Stimulated activated CD4-positive, alpha-beta T cell treated with anti-CD3 and anti-CD28 coated beads, Interleukin-2, amount 100 ng/mL, for 24 hours (primary cell): ENCODE results near the gene SGMS1.
A peak's percentile ranks its signal among the peaks of the same experiment; 100 is the strongest.
"Not testable (repeated sequence)": the region's sequence is repeated elsewhere in the genome, so short reads cannot be mapped to it uniquely, and the experiment has no call there.

ENCODE experiments used
- DNase-seq, 2 donors: peaks; one replicate each; pipeline ENCODE4 v3.0.0-alpha.2; 2020

Gene SGMS1

GRCh38 chr10:50554376-50554994 lies 69.3 kb downstream of the SGMS1 start:
- no peak for DNase-seq

DNA sequence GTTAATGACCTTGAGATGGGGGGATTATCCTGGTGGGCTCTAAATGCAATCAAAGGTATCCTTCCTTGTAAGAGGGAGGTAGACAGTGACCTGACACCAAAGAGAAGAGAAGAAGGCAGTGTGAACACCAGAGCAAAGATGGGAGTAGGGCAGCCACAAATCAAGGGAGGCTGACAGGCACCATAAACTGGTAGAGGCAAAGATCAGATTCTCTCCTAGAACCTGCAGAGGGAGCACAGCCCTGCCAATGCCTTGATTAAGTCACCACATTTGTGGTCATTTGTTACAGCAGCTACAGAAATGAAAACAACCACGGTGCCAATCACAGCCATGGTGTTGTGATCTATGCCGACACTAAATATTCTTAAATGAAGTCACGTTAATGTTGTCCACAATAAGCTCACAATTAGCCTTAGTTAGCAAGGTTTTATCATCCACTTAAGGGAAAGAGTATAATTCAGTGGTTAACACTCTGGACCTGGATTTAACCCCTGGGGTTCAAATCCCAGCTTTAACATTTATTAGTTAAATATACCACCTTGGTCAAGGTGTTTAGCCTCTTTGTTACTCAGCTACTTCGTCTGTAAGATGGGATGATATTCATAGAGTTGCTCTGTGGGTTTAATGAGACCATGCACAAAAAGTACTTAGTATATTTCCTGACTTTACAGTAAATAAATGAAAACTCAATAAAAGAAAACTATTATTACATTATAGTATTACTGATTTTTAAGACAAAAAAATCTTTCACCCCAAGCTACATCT lies 70.8 kb downstream of the SGMS1 start:
- no peak for DNase-seq

DNA sequence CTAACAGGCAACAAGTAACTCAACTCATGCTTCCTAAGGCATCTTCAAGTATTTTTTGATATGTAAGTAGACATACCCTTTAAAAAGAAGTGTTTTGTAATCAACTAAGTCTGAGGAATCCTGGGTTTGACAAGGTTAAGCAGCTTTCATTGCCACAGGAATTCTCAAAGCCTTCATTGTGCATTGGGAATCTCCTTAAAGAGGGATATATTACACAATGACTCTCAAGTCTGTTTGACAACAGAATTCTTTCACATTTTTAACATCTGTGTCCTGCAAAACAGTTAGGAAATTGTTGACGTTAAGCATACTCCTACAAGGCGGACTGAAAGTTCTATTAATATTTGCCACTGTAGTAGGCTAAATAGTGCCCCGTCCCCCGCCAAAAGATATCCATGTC lies 71.4 kb downstream of the SGMS1 start:
- no peak for DNase-seq

DNA sequence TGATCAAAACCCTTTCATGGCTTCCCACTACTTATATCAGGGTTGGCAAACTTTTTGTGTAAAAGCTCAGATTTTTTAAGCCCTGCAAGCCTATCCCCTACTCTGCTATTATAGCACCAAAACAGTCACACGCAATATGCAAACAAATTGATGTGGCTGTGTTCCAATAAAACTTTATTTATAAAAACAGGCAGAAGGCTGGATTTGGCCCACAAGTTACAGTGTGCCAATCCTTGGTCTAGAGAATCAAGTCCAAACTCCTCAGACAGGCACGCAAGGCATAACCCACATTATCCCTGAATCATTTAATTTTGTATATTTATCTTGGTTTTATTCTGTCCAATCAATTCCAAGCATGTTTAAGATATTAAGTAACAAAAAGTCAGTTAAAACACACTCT lies 71.9 kb downstream of the SGMS1 start:
- DNase-seq, result no peak

DNA sequence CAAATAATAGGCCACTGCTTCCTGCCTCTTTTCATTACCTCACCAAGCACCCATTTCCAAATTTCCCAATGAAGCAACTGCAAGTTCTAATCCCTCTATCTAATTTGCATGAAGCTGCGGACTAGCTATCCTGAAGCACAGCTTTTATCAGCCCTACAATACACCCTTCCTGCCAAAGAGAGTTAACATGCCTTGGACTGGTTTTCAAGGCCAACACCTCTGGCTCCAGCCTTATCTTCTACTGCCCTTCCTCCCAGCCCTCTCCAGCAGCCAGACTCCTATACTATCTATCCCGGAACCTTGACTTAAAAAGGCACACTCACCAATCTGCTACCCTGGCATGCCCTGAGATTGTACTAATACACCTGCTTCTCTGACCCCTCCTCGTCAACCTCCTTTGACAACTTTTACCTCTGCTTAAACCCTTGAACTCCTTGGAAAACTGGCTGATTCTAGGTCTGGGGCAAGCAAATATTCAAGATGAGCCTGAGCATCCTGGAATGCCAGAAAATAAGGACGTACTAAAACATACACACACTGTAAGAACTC lies 73.4 kb downstream of the SGMS1 start:
- no peak for DNase-seq

- DNase-seq, result not testable (repeated sequence)
These were observed 74.6 kb downstream of the SGMS1 start for GRCh38 chr10:50549186-50549585.

GRCh38 chr10:50548481-50548880 lies 75.3 kb downstream of the SGMS1 start:
- DNase-seq, result not testable (repeated sequence)

DNA sequence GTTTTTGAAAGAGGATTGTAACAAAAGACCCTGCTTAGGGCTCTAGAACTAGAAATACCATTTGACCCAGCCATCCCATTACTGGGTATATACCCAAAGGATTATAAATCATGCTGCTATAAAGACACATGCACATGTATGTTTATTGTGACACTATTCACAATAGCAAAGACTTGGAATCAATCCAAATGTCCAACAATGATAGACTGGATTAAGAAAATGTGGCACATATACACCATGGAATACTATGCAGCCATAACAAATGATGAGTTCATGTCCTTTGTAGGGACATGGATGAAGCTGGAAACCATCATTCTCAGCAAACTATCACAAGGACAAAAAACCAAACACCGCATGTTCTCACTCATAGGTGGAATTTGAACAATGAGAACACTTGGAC lies 77.5 kb downstream of the SGMS1 start:
- not testable (repeated sequence) for DNase-seq

DNA sequence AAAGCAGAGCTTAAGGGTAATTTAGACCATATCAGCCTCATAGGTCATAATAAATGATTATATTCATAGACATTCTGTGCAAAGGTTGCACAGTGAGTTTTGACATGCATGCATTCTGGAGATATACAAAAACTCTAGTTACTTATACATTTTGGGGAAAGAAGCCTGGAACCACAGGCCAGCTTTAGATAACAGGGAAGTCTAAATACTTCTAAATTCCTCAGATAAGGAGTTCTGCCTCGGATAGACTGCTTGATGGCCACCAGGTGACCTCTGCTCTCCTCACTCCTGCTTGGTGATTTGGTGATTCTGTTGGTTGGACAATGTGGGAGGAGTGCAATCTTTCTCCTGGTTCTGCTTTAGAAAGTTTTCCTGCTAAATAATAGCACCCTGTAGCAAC lies 77.9 kb downstream of the SGMS1 start:
- DNase-seq, result no peak

DNA sequence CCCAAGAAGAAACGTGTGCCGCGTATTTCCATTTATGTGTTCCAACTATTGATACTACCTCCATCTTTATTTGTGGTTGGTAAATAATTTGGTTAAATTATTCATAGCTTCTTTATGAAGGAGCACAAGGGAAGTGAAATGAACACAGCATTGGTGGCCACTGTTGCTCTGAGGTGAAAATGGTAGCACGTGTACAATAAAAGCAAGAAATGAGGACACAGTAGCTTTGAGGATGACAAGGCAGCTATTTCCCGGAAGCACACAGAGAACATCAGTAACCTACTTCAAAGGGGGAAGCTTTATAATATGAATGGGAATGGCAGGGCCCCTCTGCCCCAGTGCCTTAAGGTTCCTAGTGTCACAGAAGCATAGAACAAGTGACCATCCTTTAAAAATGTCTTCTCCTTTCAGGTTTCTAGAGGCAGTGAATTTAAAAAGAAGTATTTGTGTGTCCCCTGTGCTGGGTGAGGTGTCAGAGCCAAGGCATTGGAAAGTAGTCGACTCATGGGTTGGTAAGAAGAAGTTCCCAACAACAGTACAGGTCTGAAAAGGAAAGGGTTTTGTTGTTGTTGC lies 78.8 kb downstream of the SGMS1 start:
- no peak for DNase-seq

DNA sequence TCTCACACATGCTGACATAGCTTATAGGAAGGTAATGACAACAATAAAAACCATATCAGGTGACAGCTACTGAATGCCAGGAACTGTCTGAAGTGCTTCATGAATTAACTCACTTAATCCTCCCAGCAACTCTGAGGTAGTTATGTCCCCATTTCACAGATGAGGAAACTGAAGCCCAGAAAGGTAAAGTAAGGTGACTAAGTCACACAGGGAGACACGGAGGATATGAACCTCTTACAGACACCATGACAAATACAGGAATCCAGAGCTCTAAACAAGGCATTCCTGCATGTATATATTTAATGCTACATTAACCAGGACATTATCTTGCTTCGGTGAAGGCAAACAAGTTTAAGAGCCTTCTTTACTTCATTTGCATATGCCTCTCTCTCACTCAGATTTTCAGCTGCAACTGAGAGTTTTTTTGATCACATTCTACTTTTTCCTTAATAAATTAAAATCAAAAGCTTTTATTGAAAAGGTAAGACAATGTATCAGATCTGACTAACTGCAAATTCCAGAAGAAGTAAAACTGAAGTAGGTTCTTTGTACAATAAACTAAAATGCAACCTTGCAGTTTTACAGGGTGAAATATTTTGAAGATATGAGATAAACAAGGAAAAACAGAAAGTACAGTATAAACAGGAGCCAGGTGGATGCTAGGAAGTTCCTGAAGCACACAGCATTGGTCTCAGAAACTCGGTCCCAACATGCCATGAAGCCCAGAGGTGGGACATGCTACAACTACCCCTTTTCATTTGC lies 79.5 kb downstream of the SGMS1 start:
- no peak for DNase-seq

- no peak for DNase-seq
These were observed 80.9 kb downstream of the SGMS1 start for GRCh38 chr10:50542871-50543270.

- no peak for DNase-seq
These were observed 81.8 kb downstream of the SGMS1 start for GRCh38 chr10:50541921-50542320.

DNA sequence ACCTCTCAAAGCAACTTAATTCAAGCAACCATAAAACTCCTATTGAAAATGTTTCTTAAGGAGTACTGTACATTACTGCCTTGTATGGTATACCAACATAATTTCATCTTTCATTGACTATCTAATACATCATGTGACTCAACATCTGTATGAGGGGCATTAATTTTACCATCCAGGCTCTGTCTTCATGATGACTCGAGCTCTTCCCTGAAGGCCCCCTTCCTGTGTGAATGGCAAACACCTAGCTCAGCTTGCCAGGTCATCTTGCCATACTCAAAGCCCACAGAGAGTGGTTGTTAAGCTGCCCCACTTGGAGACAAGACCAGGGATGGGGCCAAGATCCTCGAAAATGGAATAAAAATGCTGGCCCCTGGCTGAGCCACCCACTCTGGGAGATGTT lies 82.4 kb downstream of the SGMS1 start:
- no peak for DNase-seq

DNA sequence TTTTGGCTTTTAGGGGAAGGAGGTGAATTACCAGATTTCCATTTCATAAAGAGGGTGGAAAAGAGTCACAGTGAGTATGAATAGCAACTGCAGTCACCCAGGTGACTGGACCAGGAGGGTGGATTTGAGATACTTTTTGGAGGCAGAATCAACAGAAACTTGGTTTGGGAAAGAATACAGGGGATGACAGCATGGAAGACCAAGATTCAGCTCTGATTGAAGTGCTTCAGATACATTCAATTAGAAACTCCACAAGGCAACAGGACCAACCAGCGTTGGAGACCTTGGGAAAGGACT lies 83.0 kb downstream of the SGMS1 start:
- DNase-seq, result no peak

- DNase-seq, result peak; percentile 44 to 61
These were observed 83.5 kb downstream of the SGMS1 start for GRCh38 chr10:50540069-50540825.

DNA sequence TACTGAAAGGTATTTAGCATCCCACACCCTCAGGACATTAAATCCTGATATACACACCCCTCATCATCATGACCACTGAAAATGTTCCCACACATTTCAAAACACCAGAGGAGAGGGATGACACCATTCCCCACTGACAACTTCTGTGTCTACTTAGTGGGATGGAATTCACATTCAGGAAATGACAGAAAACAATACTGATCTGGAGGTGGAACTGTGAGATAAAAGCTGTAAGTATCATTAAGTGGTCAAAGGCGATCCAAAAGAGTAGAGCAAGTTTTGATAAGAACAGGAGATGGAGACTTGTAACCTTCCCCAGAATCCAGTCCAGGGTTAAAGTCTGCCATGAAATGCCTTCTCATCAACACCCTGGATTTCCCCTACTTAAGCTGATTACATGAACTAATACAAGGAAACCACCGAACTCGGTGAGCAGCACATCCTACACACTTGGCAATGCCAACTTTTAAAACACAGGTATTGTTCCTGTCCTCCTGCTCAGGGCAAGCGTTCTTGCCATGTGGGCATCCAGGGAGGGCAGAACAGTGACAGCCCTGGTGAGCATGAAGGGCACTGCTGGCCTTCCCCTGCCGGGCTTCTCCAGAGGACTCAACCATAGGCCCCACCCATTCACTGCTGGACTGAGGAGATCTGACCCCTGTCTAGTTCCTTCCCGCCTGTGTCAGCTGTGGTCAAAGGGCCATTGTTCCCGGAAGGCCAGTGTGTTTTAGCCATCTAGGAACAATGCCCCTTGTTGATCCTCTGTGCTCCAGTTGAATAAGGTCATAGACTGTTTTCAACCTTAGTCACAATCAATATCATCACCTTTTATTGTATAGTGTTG lies 85.0 kb downstream of the SGMS1 start:
- DNase-seq, result peak; percentile 23 to 34

DNA sequence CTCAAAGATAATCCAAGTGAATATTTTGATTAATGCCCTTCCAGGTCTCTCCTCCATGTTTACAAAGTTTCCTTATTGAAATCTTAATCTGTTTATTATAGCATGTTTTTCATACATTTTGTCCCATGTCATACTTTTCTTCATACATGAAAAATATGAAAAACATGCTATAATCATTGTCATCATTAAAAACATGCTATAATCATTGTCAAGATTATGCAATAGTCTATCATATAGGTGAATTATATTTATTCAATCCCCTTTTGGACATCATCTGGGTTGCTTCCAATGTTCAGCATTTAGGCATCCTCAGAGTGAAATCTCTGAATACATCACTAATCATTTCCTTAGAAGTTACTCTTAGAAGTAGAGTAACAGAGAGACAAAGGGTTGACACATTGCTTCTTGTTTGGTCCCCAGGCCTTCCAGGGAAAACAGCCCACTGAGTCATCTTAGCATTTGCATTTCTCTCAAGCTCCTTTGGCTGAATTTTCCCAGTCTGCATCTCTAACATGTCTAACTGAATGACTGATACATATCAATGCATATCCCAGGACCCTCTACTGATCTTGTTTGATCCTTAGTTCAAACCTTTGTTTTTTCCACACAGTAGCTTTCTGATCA lies 87.0 kb downstream of the SGMS1 start:
- no peak for DNase-seq

DNA sequence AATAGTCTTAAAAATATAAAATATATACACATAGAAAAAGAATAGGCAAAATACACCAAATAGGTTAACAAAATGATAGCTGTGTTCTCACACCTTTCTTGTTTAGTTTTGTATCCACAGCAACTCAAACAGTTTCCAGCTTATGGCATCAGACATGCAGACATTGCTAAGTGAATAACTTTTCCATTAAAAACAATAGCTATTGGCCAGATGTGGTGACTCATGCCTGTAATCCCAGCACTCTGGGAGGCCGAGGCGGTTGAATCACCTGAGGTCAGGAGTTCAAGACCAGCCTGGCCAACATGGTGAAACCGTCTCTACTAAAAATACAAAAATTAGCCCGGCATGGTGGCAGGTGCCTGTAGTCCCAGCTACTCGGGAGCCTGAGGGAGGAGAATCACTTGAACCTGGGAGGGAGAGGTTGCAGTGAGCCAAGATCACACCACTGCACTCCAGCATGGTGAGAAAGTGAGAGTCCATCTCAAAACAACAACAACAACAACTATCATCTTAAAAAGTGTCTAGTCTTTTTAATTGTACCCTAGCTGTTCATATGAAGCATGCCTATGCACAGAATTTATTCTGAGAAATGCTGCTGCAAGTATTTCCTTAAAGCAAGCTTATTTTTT lies 88.9 kb downstream of the SGMS1 start:
- DNase-seq, result not testable (repeated sequence)

- no peak for DNase-seq
These were observed 90.5 kb downstream of the SGMS1 start for GRCh38 chr10:50533296-50533695.
